GM18505 (cell line): Measurements from ENCODE around the gene PRR23B.
"Not testable (repeated sequence)": the region's sequence is repeated elsewhere in the genome, so short reads cannot be mapped to it uniquely, and the experiment has no call there.

Experiments used
- ATAC-seq: cut with Tn5 transposase; IDR thresholded peaks from one replicate; pipeline ENCODE4 v1.9.1; 2021; ENCODE audit not compliant: unreplicated experiment
- POLR2A ChIP-seq: IDR thresholded peaks from 4 replicates; pipeline ENCODE4 v1.6.1; 2011; ENCODE audit warnings: borderline replicate concordance; ENCODE audit not compliant: insufficient read depth, insufficient read length; ENCODE audit errors: extremely low read depth

Gene PRR23B

DNA sequence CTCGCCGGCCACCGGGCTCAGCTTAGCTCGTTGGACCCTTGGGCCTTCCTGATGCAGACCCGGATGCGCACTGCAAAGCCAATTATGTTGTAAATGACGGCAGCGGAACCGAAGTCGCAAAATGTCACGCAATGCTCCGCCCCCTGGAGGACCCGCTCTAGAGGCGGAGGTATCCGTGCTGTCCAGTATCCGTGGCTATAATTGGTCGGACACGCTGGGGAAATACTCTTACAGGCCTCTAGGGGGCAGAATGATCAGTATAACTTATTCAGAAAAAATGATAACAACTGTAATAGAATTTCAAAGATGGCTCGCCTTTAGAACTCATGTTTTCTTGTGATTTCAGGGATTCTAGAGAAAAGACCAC is at the start of gene PRR23B:
Gene PRR23B, minus strand, starts transcription at position 59 of the 367 bp plus-strand sequence. CDS start 265 bp downstream, outside the sequence.
- no peak for TF ChIP-seq POLR2A
- ATAC-seq, result no peak

DNA sequence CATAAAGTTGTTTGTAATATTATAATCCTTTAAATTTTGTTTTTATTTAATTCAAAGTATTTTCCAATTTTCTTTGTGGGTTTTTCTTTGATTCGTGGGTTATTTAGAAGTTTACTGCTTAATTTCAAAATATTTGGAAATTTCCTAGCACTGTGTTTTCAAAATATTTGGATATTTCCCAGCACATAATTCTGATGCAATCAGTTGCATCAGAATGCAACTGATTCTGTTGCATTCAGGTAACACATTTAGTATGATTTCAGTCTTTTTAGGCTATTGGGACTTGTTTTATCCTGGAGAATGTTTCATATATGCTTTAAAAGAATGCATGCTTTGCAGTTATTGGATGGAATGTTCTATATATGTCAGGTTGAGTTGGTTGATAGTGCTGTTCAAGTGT is 42.2 kb upstream of the PRR23B start:
- ATAC-seq, result no peak
- no peak for TF ChIP-seq POLR2A

DNA sequence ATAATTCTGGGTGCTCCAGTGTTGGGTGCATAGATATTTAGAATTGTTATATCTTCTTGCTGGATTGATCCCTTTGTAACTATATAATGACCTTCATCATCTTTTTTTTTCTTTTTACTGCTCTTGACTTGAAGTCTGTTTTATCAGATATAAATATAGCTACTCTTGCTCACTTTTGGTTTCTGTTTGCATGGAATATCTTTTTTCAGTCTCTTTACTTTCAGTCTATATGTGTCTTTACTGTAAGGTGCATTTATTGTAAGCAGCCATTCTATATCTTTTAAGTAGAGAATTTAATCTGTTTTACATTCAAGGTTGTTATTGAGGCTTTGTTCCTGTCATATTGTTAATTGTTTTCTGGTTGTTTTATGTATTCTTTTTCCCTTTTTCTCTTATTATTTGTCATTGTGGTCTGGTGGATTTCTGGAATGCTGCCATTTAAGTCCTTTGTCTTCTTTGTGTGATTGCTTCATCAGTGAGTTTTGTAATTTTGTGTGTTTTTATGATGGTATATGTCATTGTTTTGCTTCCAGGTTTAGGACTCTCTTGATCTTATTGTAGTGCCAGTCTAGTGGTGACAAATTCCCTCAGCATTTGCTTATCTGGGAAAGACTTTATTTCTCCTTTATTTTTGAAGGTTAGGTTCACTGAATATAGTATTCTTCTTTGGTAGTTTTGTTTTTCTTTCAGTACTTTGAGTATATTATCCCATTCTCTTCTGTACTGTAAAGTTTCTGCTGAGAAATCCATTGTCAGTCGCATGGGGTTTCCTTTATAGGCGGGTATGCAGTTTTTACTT is 32.3 kb upstream of the PRR23B start:
- no peak for TF ChIP-seq POLR2A
- no peak for ATAC-seq

DNA sequence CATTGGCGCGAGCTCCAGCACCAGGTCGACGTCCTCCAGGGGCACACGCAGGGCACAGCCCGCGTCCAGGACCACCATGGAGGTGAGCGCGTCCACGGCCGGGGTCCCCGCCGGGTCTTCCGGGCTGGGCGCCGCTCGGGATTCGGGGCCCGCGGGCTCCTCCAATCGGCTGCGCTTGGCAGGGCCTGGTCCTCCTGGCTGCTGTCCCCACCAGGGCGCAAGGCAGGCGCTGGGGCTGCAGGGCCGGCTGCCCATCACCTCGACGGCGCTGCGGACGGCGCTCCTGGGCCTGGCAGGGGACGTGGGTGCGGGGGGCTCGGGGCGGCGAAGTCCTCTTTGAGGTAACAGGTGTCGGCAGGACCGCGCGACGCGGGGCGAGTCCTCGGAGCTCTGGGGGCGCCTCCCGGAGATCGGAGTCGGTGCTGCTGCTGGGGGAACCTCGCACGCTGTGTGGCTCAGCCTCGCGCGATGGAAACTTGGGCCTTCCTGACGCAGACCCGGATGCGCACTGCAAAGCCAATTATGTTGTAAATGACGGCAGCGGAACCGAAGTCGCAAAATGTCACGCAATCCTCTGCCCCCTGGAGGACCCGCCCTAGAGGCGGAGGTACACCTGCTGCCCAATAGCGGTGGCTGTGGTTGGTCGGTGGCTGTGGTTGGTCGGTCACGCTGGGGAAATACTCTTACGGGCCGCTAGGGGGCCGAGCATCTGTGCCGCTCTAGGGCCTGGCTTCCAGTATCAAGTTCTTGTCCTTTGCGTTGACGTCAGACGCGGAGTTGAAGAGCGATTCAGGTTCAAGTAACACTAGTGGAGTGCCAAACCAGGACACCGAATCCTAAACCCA is 23.9 kb upstream of the PRR23B start, which contains the start of gene PRR23C:
Gene PRR23C, minus strand, starts transcription at position 527 of the 845 bp plus-strand sequence. Its CDS starts 272 bp downstream, at position 255.
- no peak for ATAC-seq
- TF ChIP-seq POLR2A, result no peak

GRCh38 chr3:139043554-139044365 is 23.0 kb upstream of the PRR23B start:
- no peak for TF ChIP-seq POLR2A
- no peak for ATAC-seq

- no peak for TF ChIP-seq POLR2A
- ATAC-seq, result no peak
Measured at GRCh38 chr3:139037478-139037877, 16.8 kb upstream of the PRR23B start.

DNA sequence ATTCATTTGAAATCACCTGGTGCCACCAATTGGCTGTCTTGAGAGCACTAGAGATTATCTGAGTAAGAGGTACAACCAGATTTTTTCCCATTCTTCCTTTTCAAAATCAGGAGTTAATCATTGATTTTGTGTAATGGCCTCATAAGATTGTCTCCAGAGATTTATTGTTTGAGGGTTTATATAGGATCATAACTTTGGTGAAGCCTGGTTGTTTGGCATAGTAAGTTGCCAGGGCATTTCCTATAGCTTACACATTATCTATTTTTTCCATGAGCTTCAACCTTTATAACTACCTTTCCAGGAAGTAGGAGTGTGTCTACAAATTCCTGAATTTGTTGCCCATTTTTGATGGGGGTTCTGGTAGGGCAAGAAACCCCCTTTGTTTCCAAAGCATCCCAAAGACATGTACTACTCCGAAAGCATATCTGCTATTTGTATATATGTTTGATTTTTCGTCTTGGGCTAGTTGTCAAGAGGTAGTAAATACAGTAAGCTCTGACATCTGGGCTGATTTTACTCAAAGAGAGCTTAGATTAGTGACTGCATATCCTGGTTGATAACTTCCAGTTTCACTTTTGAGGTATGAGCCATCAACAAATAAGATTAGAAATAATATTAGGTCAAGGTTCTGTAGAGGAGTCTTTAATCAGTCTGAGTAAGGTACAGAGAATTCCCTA is 11.7 kb upstream of the PRR23B start:
- TF ChIP-seq POLR2A, result no peak
- ATAC-seq, result no peak

DNA sequence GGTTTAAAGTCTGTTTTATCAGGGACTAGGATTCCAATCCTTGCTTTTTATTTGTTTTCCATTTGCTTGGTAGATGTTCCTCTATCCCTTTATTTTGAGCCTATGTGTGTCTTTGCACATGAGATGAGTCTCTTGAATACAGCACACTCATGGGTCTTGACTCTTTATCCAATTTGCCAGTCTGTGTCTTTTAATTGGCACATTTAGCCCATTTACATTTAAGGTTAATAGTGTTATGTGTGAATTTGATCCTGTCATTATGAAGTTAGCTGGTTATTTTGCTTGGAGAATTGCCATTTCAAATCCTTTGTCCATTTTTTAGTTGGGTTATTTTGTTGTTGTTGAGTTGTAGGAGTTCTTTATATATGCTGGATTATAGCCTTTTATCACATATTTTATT is 9.8 kb upstream of the PRR23B start:
- not testable (repeated sequence) for ATAC-seq

DNA sequence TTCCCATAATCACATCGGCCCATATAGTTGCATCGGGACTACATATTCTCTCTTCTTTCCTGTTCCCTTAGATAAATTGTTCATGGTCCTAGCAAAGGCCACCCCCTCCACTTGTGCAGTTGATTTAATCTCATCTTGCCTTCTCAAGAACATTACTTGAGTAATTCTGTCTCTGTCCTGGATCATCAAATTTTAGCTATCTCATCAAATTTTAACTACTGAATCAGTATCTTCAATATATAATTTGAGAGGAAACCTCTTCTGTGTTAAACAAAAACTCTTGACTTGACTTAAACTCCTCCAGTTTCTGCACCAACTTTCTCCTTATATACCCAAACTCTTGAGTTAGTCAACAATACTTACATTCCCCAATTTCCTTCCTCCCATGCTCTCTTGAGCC is 4.2 kb upstream of the PRR23B start:
- no peak for TF ChIP-seq POLR2A
- ATAC-seq, result no peak

DNA sequence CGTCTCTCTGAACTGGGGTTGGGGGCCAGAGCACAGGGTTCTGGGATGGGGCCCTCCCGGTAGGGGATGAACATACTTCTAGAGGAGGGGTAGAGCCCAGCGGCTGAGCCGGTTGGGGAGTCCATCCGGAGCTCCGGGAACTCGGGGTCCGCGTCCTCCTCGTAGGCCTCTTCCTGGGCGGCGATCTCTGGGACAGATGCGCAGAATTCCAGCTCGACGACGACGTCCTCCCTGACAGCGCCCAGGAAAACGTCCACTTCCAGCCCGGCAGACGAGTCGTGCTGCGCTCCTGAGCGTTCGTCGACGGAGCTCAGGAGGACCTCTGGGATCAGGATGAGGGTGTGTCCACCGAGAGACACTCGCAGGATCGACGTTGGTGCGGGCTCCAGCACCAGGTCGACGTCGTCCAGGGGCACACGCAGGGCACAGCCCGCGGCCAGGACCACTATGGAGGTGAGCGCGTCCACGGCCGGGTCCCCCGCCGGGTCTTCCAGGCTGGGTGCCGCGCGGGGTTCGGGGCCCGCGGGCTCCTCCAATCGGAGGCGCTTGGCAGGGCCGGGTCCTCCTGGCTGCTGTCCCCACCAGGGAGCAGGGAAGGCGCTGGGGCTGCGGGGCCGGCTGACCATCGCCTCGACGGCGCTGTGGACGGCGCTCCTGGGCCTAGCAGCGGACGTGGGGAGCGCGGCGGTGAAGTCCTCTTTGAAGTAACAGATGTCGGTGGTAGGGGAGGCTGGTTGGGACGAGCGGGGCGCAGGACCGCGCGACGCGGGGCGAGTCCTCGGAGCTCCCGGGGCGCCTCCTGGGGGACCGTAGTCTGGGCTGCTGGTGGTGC is 474 bp downstream of the PRR23B start:
- no peak for ATAC-seq

GRCh38 chr3:139016430-139017048 is 4.2 kb downstream of the PRR23B start:
- no peak for ATAC-seq
- no peak for TF ChIP-seq POLR2A

More for the DNA sequence above, 474 bp downstream of the PRR23B start:
- no peak for TF ChIP-seq POLR2A
